Esophagus muscularis mucosa (tissue), 4 donors: ENCODE data around the gene PTPRCAP. TPM values are rescaled to one million over a fixed set of nuclear protein-coding genes. Genes with fewer than 3 reads are reported as not detected.
A peak's percentile ranks its signal among the peaks of the same experiment; 100 is the strongest.

ENCODE experiments used
- DNase-seq: peaks from one replicate; pipeline ENCODE4 v3.0.0-alpha.2; 2017; ENCODE audit errors: extremely low spot score
- H3K27ac ChIP-seq, 4 donors: fragments of 200-600 bp; sonication (generic); replicated peaks in 1 of 4; 1 replicate in 3 of 4; 2 replicates in 1 of 4; pipeline ENCODE4 v1.5.1; 2016 to 2019; ENCODE audit warnings: mild to moderate bottlenecking in 1 of 4
- H3K27me3 ChIP-seq, 4 donors: fragments of 200-600 bp; sonication (generic); one replicate each; pipeline versions ENCODE4 v1.5.1 to v1.6.0; 2016 to 2019
- H3K36me3 ChIP-seq, 4 donors: fragments of 200-600 bp; sonication (generic); one replicate each; pipeline ENCODE4 v1.5.1; 2016 to 2019
- H3K4me1 ChIP-seq, 4 donors: fragments of 200-600 bp; sonication (generic); one replicate each; pipeline ENCODE4 v1.5.1; 2016 to 2019
- H3K4me3 ChIP-seq, 4 donors: fragments of 200-600 bp; sonication (generic); 1 replicate in 2 of 4; 2 replicates in 2 of 4; pipeline ENCODE4 v1.5.1; 2016 to 2019; ENCODE audit warnings: mild to moderate bottlenecking in 4 of 4, moderate library complexity in 1 of 4
- H3K9me3 ChIP-seq, 4 donors: fragments of 200-600 bp; sonication (generic); 1 replicate in 3 of 4; 2 replicates in 1 of 4; pipeline ENCODE4 v1.5.1; 2016 to 2019
- CTCF ChIP-seq, 3 experiments: fragments of 200-600 bp in 2 of 3; fragments of 450-650 bp in 1 of 3; sonication (generic) in 2 of 3; IDR thresholded peaks; one replicate each; pipeline ENCODE4 v1.5.1; 2017 to 2019; ENCODE audit warnings: antibody characterized with exemption in 3 of 3, mild to moderate bottlenecking in 2 of 3, moderate library complexity in 1 of 3
- EP300 ChIP-seq: sonication (generic); formaldehyde crosslinking; IDR thresholded peaks from one replicate; pipeline ENCODE4 v1.6.1; 2017; ENCODE audit warnings: antibody characterized with exemption
- POLR2A ChIP-seq: fragments of 450-650 bp; IDR thresholded peaks from one replicate; pipeline ENCODE4 v1.6.1; 2017; ENCODE audit warnings: antibody characterized with exemption, moderate library complexity, mild to moderate bottlenecking, low read depth
- POLR2AphosphoS5 ChIP-seq, 2 donors: sonication (generic); formaldehyde crosslinking; IDR thresholded peaks; one replicate each; pipeline ENCODE4 v1.6.1; 2017; ENCODE audit warnings: antibody characterized with exemption in 2 of 2
- WGBS: methylation state at CpG from one replicate; pipeline ENCODE4 v1.1.5; 2018; 5-methylcytosine and 5-hydroxymethylcytosine counted together
- intact Hi-C: fragments of 100-400 bp; cut with DNase I; formaldehyde crosslinking; loops from one replicate; pipeline ENCODE4 v1.15.1; 2023
- total RNA-seq, 4 donors: library from RNA; depleted of rRNA; stranded (reverse); fragments of >200 nt; gene quantifications; one replicate each; pipeline versions ENCODE4 v1.1.0 to v1.2.1, GENCODE V29; 2016

The PTPRCAP gene
- total RNA-seq, 4 donors from 2014 or later: 2.4 to 8.9 (median 3.6) TPM

GRCh38 chr11:67449116-67449844 lies 11.8 kb upstream of the PTPRCAP start:
- H3K9me3 ChIP-seq: no peaks in the 10 kb centered on the region
- no peaks in the 10 kb centered on the region for H3K27me3 ChIP-seq
- DNase-seq: no peak
- no peak overlapping the region for H3K4me3 ChIP-seq
- H3K36me3 ChIP-seq: no peaks in the 10 kb centered on the region
- 72% methylated on average over 9 of the region's 9 CpGs for WGBS
- peaks cover 0 to 10% (median 8%) of the 10 kb centered on the region in 4 donors for H3K4me1 ChIP-seq
- intact Hi-C loops: no loop called here
- H3K27ac ChIP-seq: no peak overlapping the region
- TF ChIP-seq EP300: no peak
- no peak for TF ChIP-seq POLR2AphosphoS5 (IDR thresholded peaks at IDR 0.05)
- no peak for TF ChIP-seq CTCF (IDR thresholded peaks at IDR 0.05)
- no peak for TF ChIP-seq POLR2A

- DNase-seq: no peak
- H3K36me3 ChIP-seq: no peaks in the 10 kb centered on the region
- WGBS: 95% methylated on average over 7 of the region's 7 CpGs
- no peak overlapping the region for H3K4me3 ChIP-seq
- no peaks in the 10 kb centered on the region for H3K9me3 ChIP-seq
- H3K27ac ChIP-seq: no peak overlapping the region
- H3K27me3 ChIP-seq: no peaks in the 10 kb centered on the region
- H3K4me1 ChIP-seq: peaks cover 0 to 14% (median 14%) of the 10 kb centered on the region in 4 donors
- intact Hi-C loops: no loop called here
- no peak for TF ChIP-seq EP300
- no peak for TF ChIP-seq CTCF (IDR thresholded peaks at IDR 0.05)
- TF ChIP-seq POLR2AphosphoS5 (IDR thresholded peaks at IDR 0.05): no peak
- TF ChIP-seq POLR2A: no peak
These were observed 10.7 kb upstream of the PTPRCAP start for GRCh38 chr11:67448220-67448609.

- Histone ChIP-seq H3K27ac (no peak overlapping the region), H3K4me3 (no peak overlapping the region), H3K4me1 (peaks cover 12 to 39% (median 37%) of the 10 kb centered on the region in 4 donors), H3K27me3 (no peaks in the 10 kb centered on the region), H3K9me3 (no peaks in the 10 kb centered on the region), H3K36me3 (peaks cover 0 to 18% (median 14%) of the 10 kb centered on the region in 4 donors)
- 97% methylated on average over 5 of the region's 5 CpGs for WGBS
- DNase-seq: no peak
- intact Hi-C loops: no loop called here
- TF ChIP-seq EP300 (no peak), CTCF (IDR thresholded peaks at IDR 0.05) (no peak), POLR2AphosphoS5 (IDR thresholded peaks at IDR 0.05) (no peak), POLR2A (no peak)
These were observed 8.0 kb upstream of the PTPRCAP start for GRCh38 chr11:67445515-67445914.

- DNase-seq: no peak
- H3K36me3 ChIP-seq: peaks cover 0 to 42% (median 37%) of the 10 kb centered on the region in 4 donors
- H3K27me3 ChIP-seq: no peaks in the 10 kb centered on the region
- intact Hi-C loops: no loop called here
- peaks cover 24 to 55% (median 52%) of the 10 kb centered on the region in 4 donors for H3K4me1 ChIP-seq
- peak overlapping the region; percentile 67 to 98 (median 81) for H3K4me3 ChIP-seq
- no peaks in the 10 kb centered on the region for H3K9me3 ChIP-seq
- TF ChIP-seq CTCF (IDR thresholded peaks at IDR 0.05) (no peak), POLR2AphosphoS5 (IDR thresholded peaks at IDR 0.05) (no peak), POLR2A (no peak), EP300 (no peak)
- H3K27ac ChIP-seq: peak overlapping the region; percentile 90 to 98 (median 96)
- 80% methylated on average over 2 of the region's 45 CpGs for WGBS
These were observed 5.3 kb upstream of the PTPRCAP start for GRCh38 chr11:67442504-67443404.
